Measurements from ENCODE around the gene BCL2. TPM values are rescaled to one million over a fixed set of nuclear protein-coding genes. Genes with fewer than 3 reads are reported as not detected.

BCL2 gene
- total RNA-seq, 1 experiment from 2014 or later, result 1.3 TPM

GRCh38 chr18:63182310-63182772 lies 137.2 kb downstream of the BCL2 start:
- TF ChIP-seq CTCF (conservative IDR thresholded peaks at IDR 0.05), result no peak
- WGBS (ENCODE audit: extremely low coverage, insufficient read length, low lambda C conversion rate), result no CpG with 5 or more reads among the region's 5 CpGs
- no peak overlapping the region for H3K4me2 ChIP-seq (ENCODE audit: insufficient read depth, insufficient read length, low read length)
- no peak overlapping the region for H3K9ac ChIP-seq (ENCODE audit: extremely low read depth, insufficient read length, low read length)
- H3K23me2 ChIP-seq (ENCODE audit: insufficient read length, low read depth, low read length, poor library complexity, severe bottlenecking), result no peaks in the 10 kb centered on the region
- H2AFZ ChIP-seq (ENCODE audit: low read length), result no peak overlapping the region
- H4K8ac ChIP-seq (replicated peaks; ENCODE audit: insufficient read length, low read depth, low read length), result no peak overlapping the region
- no peaks in the 10 kb centered on the region for H3K27me3 ChIP-seq (ENCODE audit: insufficient read depth, low read length)
- H2BK15ac ChIP-seq (ENCODE audit: low read depth, low read length), result no peak overlapping the region
- H2BK5ac ChIP-seq (ENCODE audit: insufficient read length, low read length), result no peak overlapping the region
- H3K79me2 ChIP-seq (ENCODE audit: insufficient read depth, low read length), result no peaks in the 10 kb centered on the region
- Mint-ChIP-seq H3K4me3 (no peak overlapping the region), H3K27ac (no peak overlapping the region; a peak in 1 of 7 replicates), H3K9me3 (no peaks in the 10 kb centered on the region), H3K36me3 (ENCODE audit: insufficient read depth in 1 of 3, low read depth in 3 of 3) (no peaks in the 10 kb centered on the region), H3K27me3 (ENCODE audit: low read depth) (peaks cover 3% of the 10 kb centered on the region; the same call in 1 of the 2 replicates), H3K4me1 (peaks cover 17 to 28% of the 10 kb centered on the region in 2 experiments)
- H3K18ac ChIP-seq (ENCODE audit: insufficient read length, low read depth, low read length), result no peak overlapping the region
- H3K4me1 ChIP-seq (ENCODE audit: insufficient read depth, low read length), result 0 out of 2 replicates have a peak, but pooled peaks cover 3% of the 10 kb centered on the region
- H4K20me1 ChIP-seq (ENCODE audit: control insufficient read depth, insufficient read depth, insufficient read length), result no peaks in the 10 kb centered on the region
- no peak overlapping the region for H3K23ac ChIP-seq (ENCODE audit: insufficient read length, low read depth, low read length)
- H3K27ac ChIP-seq (ENCODE audit: insufficient read length, low read depth, low read length), result no peak overlapping the region
- H3K9me3 ChIP-seq (ENCODE audit: control insufficient read depth, low read depth, low read length), result no peaks in the 10 kb centered on the region
- no peak overlapping the region for H2BK20ac ChIP-seq (ENCODE audit: low read depth, low read length, poor library complexity, severe bottlenecking)
- H3K4ac ChIP-seq (ENCODE audit: low read depth, low read length), result no peak overlapping the region
- no peak overlapping the region for H3K56ac ChIP-seq (ENCODE audit: insufficient read length, low read depth, low read length)
- no peak overlapping the region for H2BK12ac ChIP-seq (ENCODE audit: insufficient read length, low read depth, low read length)
- no peak overlapping the region for H2AK5ac ChIP-seq (ENCODE audit: insufficient read length, low read length)
- H2BK120ac ChIP-seq (ENCODE audit: low read depth, low read length, poor library complexity, severe bottlenecking), result no peak overlapping the region
- H3K14ac ChIP-seq (ENCODE audit: insufficient read depth, low read length), result no peak overlapping the region
- H3K79me1 ChIP-seq (ENCODE audit: insufficient read depth, low read depth, low read length, poor library complexity, severe bottlenecking), result no peaks in the 10 kb centered on the region
- H3T11ph ChIP-seq (ENCODE audit: low read length), result no peak overlapping the region
- no peak for DNase-seq
- no peak overlapping the region for H4K5ac ChIP-seq (ENCODE audit: insufficient read length, low read depth, low read length)
- no peak overlapping the region for H4K91ac ChIP-seq (ENCODE audit: insufficient read length, low read depth, low read length)

All from H9 (cell line).